ENCODE data around the gene FEM1C. TPM values are rescaled to one million over a fixed set of nuclear protein-coding genes. Genes with fewer than 3 reads are reported as not detected.
"Not testable (repeated sequence)": the region's sequence is repeated elsewhere in the genome, so short reads cannot be mapped to it uniquely, and the experiment has no call there.

The FEM1C gene
- total and polyA plus RNA-seq, 10 donors, result 3.1 to 22.7 (median 16.9) TPM

GRCh38 chr5:115484368-115484767 is 60.2 kb downstream of the FEM1C start:
- Histone ChIP-seq H3K27ac (peak overlapping the region in 6 of 8 donors; percentile 30 to 78 (median 65)), H3K4me3 (no peak overlapping the region), H3K36me3 (no peaks in the 10 kb centered on the region), H3K27me3 (replicated peaks in 1 of 7) (peaks cover 0 to 7% (median 0%) of the 10 kb centered on the region in 7 donors), H3K4me1 (peaks cover 0 to 3% (median 0%) of the 10 kb centered on the region in 6 donors), H3K9me3 (no peaks in the 10 kb centered on the region)
- no peak for DNase-seq
- 30 to 68% (median 43%) methylated on average over 4 of the region's 4 CpGs for WGBS, 5 donors
- TF ChIP-seq CTCF (IDR thresholded peaks at IDR 0.05 in 8 of 11, conservative IDR thresholded peaks at IDR 0.05 in 3 of 11), result no peak
- no peak for TF ChIP-seq POLR2AphosphoS5 (IDR thresholded peaks at IDR 0.05)
- TF ChIP-seq POLR2A (IDR thresholded peaks at IDR 0.05), result no peak
- intact Hi-C loops (cut with DNase I; ENCODE audit: low total_unique reads), result no loop called here

- TF ChIP-seq CTCF (IDR thresholded peaks at IDR 0.05 in 8 of 11, conservative IDR thresholded peaks at IDR 0.05 in 3 of 11), result no peak
- no peak for TF ChIP-seq POLR2AphosphoS5 (IDR thresholded peaks at IDR 0.05)
- no peak for TF ChIP-seq POLR2A (IDR thresholded peaks at IDR 0.05)
- intact Hi-C loops (cut with DNase I; ENCODE audit: low total_unique reads), result no loop called here
- no peaks in the 10 kb centered on the region for H3K9me3 ChIP-seq
- H3K36me3 ChIP-seq, result no peaks in the 10 kb centered on the region
- H3K4me3 ChIP-seq, result no peak overlapping the region
- no peak for DNase-seq
- peaks cover 0 to 6% (median 0%) of the 10 kb centered on the region in 7 donors for H3K27me3 ChIP-seq (replicated peaks in 1 of 7)
- H3K27ac ChIP-seq, result no peak overlapping the region
- H3K4me1 ChIP-seq, result no peaks in the 10 kb centered on the region
Observed at GRCh38 chr5:115480900-115481299, 63.7 kb downstream of the FEM1C start.

- Histone ChIP-seq H3K36me3 (no peaks in the 10 kb centered on the region), H3K4me3 (no peak overlapping the region), H3K9me3 (no peaks in the 10 kb centered on the region), H3K4me1 (no peaks in the 10 kb centered on the region), H3K27me3 (replicated peaks in 1 of 7) (peaks cover 0 to 6% (median 0%) of the 10 kb centered on the region in 7 donors), H3K27ac (no peak overlapping the region)
- DNase-seq, result no peak
- intact Hi-C loops (cut with DNase I; ENCODE audit: low total_unique reads), result no loop called here
- 64 to 71% (median 66%) methylated on average over 4 of the region's 4 CpGs for WGBS, 5 donors
- TF ChIP-seq CTCF (IDR thresholded peaks at IDR 0.05 in 8 of 11, conservative IDR thresholded peaks at IDR 0.05 in 3 of 11) (no peak), POLR2AphosphoS5 (IDR thresholded peaks at IDR 0.05) (no peak), POLR2A (IDR thresholded peaks at IDR 0.05) (no peak)
Observed at GRCh38 chr5:115480271-115480670, 64.3 kb downstream of the FEM1C start.

- H3K27ac ChIP-seq; DNase-seq; H3K27me3 ChIP-seq (replicated peaks in 1 of 7); H3K36me3 ChIP-seq; H3K4me1 ChIP-seq; intact Hi-C loops (cut with DNase I; ENCODE audit: low total_unique reads); H3K9me3 ChIP-seq; H3K4me3 ChIP-seq: not testable (repeated sequence)
- 65 to 89% (median 80%) methylated on average over 2 of the region's 2 CpGs for WGBS, 5 donors
Observed at GRCh38 chr5:115479166-115479873, 65.3 kb downstream of the FEM1C start.

All from spleen (tissue), 11 donors.